HG03442 (cell line): ENCODE results near the gene GNLY.

Source experiments
- ATAC-seq: cut with Tn5 transposase; IDR thresholded peaks from one replicate; pipeline ENCODE4 v1.9.1; 2021; ENCODE audit warnings: mild to moderate bottlenecking, moderate library complexity; ENCODE audit not compliant: unreplicated experiment

Gene GNLY

GRCh38 chr2:85741211-85741832, 47.2 kb downstream of the GNLY start:
- no peak for ATAC-seq

- no peak for ATAC-seq
These were observed 47.8 kb downstream of the GNLY start for GRCh38 chr2:85741833-85742455.

GRCh38 chr2:85743304-85743978, 49.3 kb downstream of the GNLY start:
- no peak for ATAC-seq

GRCh38 chr2:85744055-85744454, 49.9 kb downstream of the GNLY start:
- ATAC-seq = no peak

- no peak for ATAC-seq
These were observed 50.8 kb downstream of the GNLY start for GRCh38 chr2:85744741-85745601.

- no peak for ATAC-seq
These were observed 51.5 kb downstream of the GNLY start for GRCh38 chr2:85745619-85746018.

- no peak for ATAC-seq
These were observed 52.3 kb downstream of the GNLY start for GRCh38 chr2:85746321-85747004.

- no peak for ATAC-seq
These were observed 53.3 kb downstream of the GNLY start for GRCh38 chr2:85747441-85747840.

GRCh38 chr2:85748039-85748734, 54.0 kb downstream of the GNLY start:
- ATAC-seq = no peak
